GM19240 (cell line): ENCODE results near the gene MYH7.
"Not testable (repeated sequence)": the region's sequence is repeated elsewhere in the genome, so short reads cannot be mapped to it uniquely, and the experiment has no call there.

Experiments used
- DNase-seq: peaks from one replicate; pipeline ENCODE4 v3.0.0; 2011; ENCODE audit warnings: low spot score; ENCODE audit not compliant: insufficient read length

MYH7 gene

GRCh38 chr14:23407516-23408306 is 27.7 kb downstream of the MYH7 start, which contains the start of gene MYH6:
TSS of gene MYH6 (minus strand) at chr14:23408273. CDS start at chr14:23407223, 1,050 bp downstream.
- no peak for DNase-seq

GRCh38 chr14:23406725-23407355 is 28.6 kb downstream of the MYH7 start:
- no peak for DNase-seq

- DNase-seq: no peak
These were observed 29.2 kb downstream of the MYH7 start for GRCh38 chr14:23406244-23406643.

- DNase-seq: no peak
These were observed 29.9 kb downstream of the MYH7 start for GRCh38 chr14:23405516-23406025.

GRCh38 chr14:23405096-23405495 is 30.4 kb downstream of the MYH7 start:
- DNase-seq: no peak

- DNase-seq: no peak
These were observed 31.0 kb downstream of the MYH7 start for GRCh38 chr14:23404331-23404900.

GRCh38 chr14:23403908-23404307 is 31.6 kb downstream of the MYH7 start:
- no peak for DNase-seq

- DNase-seq: no peak
These were observed 32.4 kb downstream of the MYH7 start for GRCh38 chr14:23403139-23403438.

GRCh38 chr14:23402296-23403138 is 32.9 kb downstream of the MYH7 start:
- DNase-seq: no peak

- DNase-seq: no peak
These were observed 34.2 kb downstream of the MYH7 start for GRCh38 chr14:23401291-23401690.

GRCh38 chr14:23400496-23401149 is 34.8 kb downstream of the MYH7 start:
- not testable (repeated sequence) for DNase-seq

GRCh38 chr14:23399591-23399990 is 35.9 kb downstream of the MYH7 start:
- no peak for DNase-seq

GRCh38 chr14:23399136-23399535 is 36.3 kb downstream of the MYH7 start:
- DNase-seq: no peak

GRCh38 chr14:23398348-23398747 is 37.1 kb downstream of the MYH7 start:
- no peak for DNase-seq

GRCh38 chr14:23396781-23397407 is 38.6 kb downstream of the MYH7 start:
- DNase-seq: no peak

- DNase-seq: no peak
These were observed 39.3 kb downstream of the MYH7 start for GRCh38 chr14:23396126-23396525.

- no peak for DNase-seq
These were observed 42.8 kb downstream of the MYH7 start for GRCh38 chr14:23392613-23393012.

- not testable (repeated sequence) for DNase-seq
These were observed 45.6 kb downstream of the MYH7 start for GRCh38 chr14:23389871-23390270.

- no peak for DNase-seq
These were observed 46.1 kb downstream of the MYH7 start for GRCh38 chr14:23389396-23389795.

GRCh38 chr14:23388996-23389395 is 46.5 kb downstream of the MYH7 start:
- no peak for DNase-seq
